Skeletal muscle satellite cell (primary cell): Measurements from ENCODE around the gene PTPN21. TPM values are rescaled to one million over a fixed set of nuclear protein-coding genes. Genes with fewer than 3 reads are reported as not detected.

ENCODE experiments used
- small RNA-seq: library from RNA; depleted of rRNA; stranded (forward); fragments of <200 nt; gene quantifications from one replicate; pipeline ENCODE3, GENCODE V24; 2012

Gene PTPN21

Small RNAs within 50 kb of the gene (small RNA-seq; reads per million reads assigned to genes)
- not detected for gene RNU4-22P
